CD4-positive, alpha-beta T cell (primary cell): ENCODE measurements around the gene RPTOR. TPM values are rescaled to one million over a fixed set of nuclear protein-coding genes. Genes with fewer than 3 reads are reported as not detected.

Experiments
- ATAC-seq: fragments of 200-7000 bp; cut with Tn5 transposase; one replicate; pipeline ENCODE4 v1.10.0; 2022; ENCODE audit warnings: mild to moderate bottlenecking; ENCODE audit not compliant: poor library complexity
- CTCF ChIA-PET: fragments of 350-600 bp; sonication (Branson Sonifier 250); formaldehyde crosslinking; loops from one replicate; lab custom pipeline; 2021; ENCODE audit warnings: antibody characterized with exemption, inconsistent platforms; lab: Charles Lee
- POLR2A ChIA-PET: fragments of 350-600 bp; sonication (Branson Sonifier 250); formaldehyde crosslinking; loops from one replicate; lab custom pipeline; 2021; ENCODE audit warnings: antibody characterized with exemption, inconsistent platforms; lab: Charles Lee
- DNase-seq, 14 experiments: peaks; one replicate each; pipeline ENCODE4 v3.0.0-alpha.2; 2013 to 2020; ENCODE audit warnings: mixed read lengths in 2 of 14
- H3K27ac ChIP-seq, 2 donors: one replicate each; pipeline versions ENCODE4 v1.5.1 to v1.7.0; 2013; ENCODE audit warnings: low read length in 2 of 2, low read depth in 1 of 2, mild to moderate bottlenecking in 1 of 2
- H3K27me3 ChIP-seq, 2 experiments: 1 replicate in 1 of 2; 2 replicates in 1 of 2; pipeline versions ENCODE4 v1.6.1 to v1.7.0; 2013; ENCODE audit warnings: low read length in 2 of 2, control low read depth in 1 of 2, mild to moderate bottlenecking in 1 of 2, moderate library complexity in 1 of 2; ENCODE audit not compliant: insufficient read depth in 2 of 2, control insufficient read depth in 1 of 2
- H3K36me3 ChIP-seq: one replicate; pipeline ENCODE4 v1.6.1; 2013; ENCODE audit warnings: low read length, control low read depth; ENCODE audit not compliant: insufficient read depth
- H3K4me1 ChIP-seq: one replicate; pipeline ENCODE4 v1.6.1; 2013; ENCODE audit warnings: low read length, control low read depth; ENCODE audit not compliant: insufficient read depth
- H3K4me3 ChIP-seq: one replicate; pipeline ENCODE4 v1.5.1; 2013; ENCODE audit warnings: mild to moderate bottlenecking, low read length, moderate library complexity
- H3K9me3 ChIP-seq, 2 experiments: 1 replicate in 1 of 2; 2 replicates in 1 of 2; pipeline versions ENCODE4 v1.6.1 to v1.7.0; 2013; ENCODE audit warnings: low read length in 2 of 2, mild to moderate bottlenecking in 2 of 2, control low read depth in 1 of 2, moderate library complexity in 1 of 2; ENCODE audit not compliant: control insufficient read depth in 1 of 2, insufficient read depth in 1 of 2
- H3K27ac Mint-ChIP-seq: one replicate; pipeline ENCODE4 v1.8.0; 2020; ENCODE audit warnings: mixed read lengths
- H3K27me3 Mint-ChIP-seq: one replicate; pipeline ENCODE4 v1.8.0; 2021; ENCODE audit warnings: mixed read lengths
- H3K36me3 Mint-ChIP-seq: one replicate; pipeline ENCODE4 v1.8.0; 2021; ENCODE audit warnings: low read depth, mixed read lengths
- H3K4me1 Mint-ChIP-seq: one replicate; pipeline ENCODE4 v1.8.0; 2021; ENCODE audit warnings: low read depth, mixed read lengths
- H3K4me3 Mint-ChIP-seq: one replicate; pipeline ENCODE4 v1.8.0; 2020; ENCODE audit warnings: mild to moderate bottlenecking, mixed read lengths
- H3K9me3 Mint-ChIP-seq: one replicate; pipeline ENCODE4 v1.8.0; 2020; ENCODE audit warnings: mixed read lengths
- CTCF ChIP-seq: fragments of 200-600 bp; IDR thresholded peaks from one replicate; pipeline ENCODE4 v1.8.0; 2022; ENCODE audit warnings: antibody characterized with exemption, mild to moderate bottlenecking
- intact Hi-C, 2 experiments: fragments of 100-400 bp; cut with DNase I in 1 of 2; cut with micrococcal nuclease in 1 of 2; formaldehyde crosslinking; loops; one replicate each; pipeline versions ENCODE4 v1.15.1 to v1.9.0; 2023 to 2025; cut with DNase I, micrococcal nuclease
- polyA plus RNA-seq, 2 donors: library from polyadenylated mRNA; unstranded; fragments of 120-200 nt; gene quantifications; one replicate each; pipeline ENCODE4 v1.2.1, GENCODE V29; 2013
- total RNA-seq, 174 experiments: library from RNA in 2 of 174; stranded (reverse) in 2 of 174; gene quantifications; one replicate each; pipeline ENCODE4 v1.2.3 and lab custom pipeline; 2021 to 2026

Gene RPTOR
- total RNA-seq: 10 to 100 TPM; 45.0 to 47.1 TPM
- 23.5 TPM for polyA plus RNA-seq (2013, experiment 1 of 2)
- 22.4 TPM for polyA plus RNA-seq (2013, experiment 2 of 2)
- 46.3 to 217 (median 90.2) reads per million in 172 experiments for total RNA-seq (lab: John Stamatoyannopoulos, UW)

- H3K4me3 ChIP-seq: peak within 1 kb of the TSS; percentile 98
- POLR2A ChIA-PET: interaction anchor here (0.9 to 2.1 kb wide), 3 partner anchors 9 to 90 kb away, joined by 3 to 10 read pairs (median 3); no protein-coding TSS in a partner anchor
- peaks cover 4% of the 10 kb centered on the region for H3K36me3 ChIP-seq
- intact Hi-C loops: loop anchor here in 1 of 2 experiments (1.0 to 10.0 kb wide), 2 partner anchors 90 to 440 kb away; partner anchors contain the start of gene GAA
- Mint-ChIP-seq H3K4me1 (peaks cover 36% of the 10 kb centered on the region), H3K36me3 (peaks cover 12% of the 10 kb centered on the region), H3K9me3 (no peaks in the 10 kb centered on the region), H3K27me3 (peaks cover 8% of the 10 kb centered on the region), H3K4me3 (peak within 1 kb of the TSS; percentile 92), H3K27ac (peak within 1 kb of the TSS; percentile 83)
- CTCF ChIA-PET: interaction anchor here (1.8 kb wide), 1 partner anchor 118 kb away, joined by 5 read pairs; no protein-coding TSS in a partner anchor
- no peaks in the 10 kb centered on the region for H3K9me3 ChIP-seq
- H3K27ac ChIP-seq: peak within 1 kb of the TSS; percentile 28 to 56
- ATAC-seq: peak; percentile 99
- H3K4me1 ChIP-seq: peaks cover 20% of the 10 kb centered on the region
- no peak for TF ChIP-seq CTCF
- peak; percentile 80 to 92 (median 84) for DNase-seq
- H3K27me3 ChIP-seq: peaks cover 0 to 2% of the 10 kb centered on the region in 2 experiments
These were observed at the start of gene RPTOR for GRCh38 chr17:80544655-80545498. Gene RPTOR (plus strand): TSS chr17:80544838. CDS start chr17:80545630, 792 bp downstream.

- H3K4me3 Mint-ChIP-seq: no peak overlapping the region
- TF ChIP-seq CTCF: no peak
- H3K36me3 ChIP-seq: no peaks in the 10 kb centered on the region
- no peak overlapping the region for H3K27ac Mint-ChIP-seq
- intact Hi-C loops: no loop called here
- peaks cover 30% of the 10 kb centered on the region for H3K27me3 Mint-ChIP-seq
- H3K9me3 Mint-ChIP-seq: no peaks in the 10 kb centered on the region
- H3K27me3 ChIP-seq: peaks cover 2 to 6% of the 10 kb centered on the region in 2 experiments
- no peaks in the 10 kb centered on the region for H3K9me3 ChIP-seq
- H3K27ac ChIP-seq: no peak overlapping the region
- peaks cover 9% of the 10 kb centered on the region for H3K4me1 ChIP-seq
- ATAC-seq (no peak), DNase-seq (no peak)
- peaks cover 10% of the 10 kb centered on the region for H3K4me1 Mint-ChIP-seq
- no peaks in the 10 kb centered on the region for H3K36me3 Mint-ChIP-seq
- CTCF ChIA-PET: no interaction called here
- H3K4me3 ChIP-seq: no peak overlapping the region
- POLR2A ChIA-PET: no interaction called here
These were observed 46.9 kb upstream of the RPTOR start for GRCh38 chr17:80497726-80498241.

- Histone ChIP-seq H3K9me3 (no peaks in the 10 kb centered on the region), H3K27me3 (peaks cover 0 to 11% of the 10 kb centered on the region in 2 experiments), H3K4me1 (peaks cover 9% of the 10 kb centered on the region), H3K4me3 (no peak overlapping the region), H3K27ac (no peak overlapping the region), H3K36me3 (no peaks in the 10 kb centered on the region)
- Mint-ChIP-seq H3K36me3 (no peaks in the 10 kb centered on the region), H3K27ac (no peak overlapping the region), H3K4me3 (no peak overlapping the region), H3K4me1 (peaks cover 10% of the 10 kb centered on the region), H3K9me3 (no peaks in the 10 kb centered on the region), H3K27me3 (peaks cover 24% of the 10 kb centered on the region)
- DNase-seq (no peak), ATAC-seq (no peak)
- intact Hi-C loops: no loop called here
- ChIA-PET CTCF (no interaction called here), POLR2A (no interaction called here)
- TF ChIP-seq CTCF: no peak
These were observed 46.3 kb upstream of the RPTOR start for GRCh38 chr17:80498242-80498919.
